ENCODE results near the gene C1orf74.

DNA sequence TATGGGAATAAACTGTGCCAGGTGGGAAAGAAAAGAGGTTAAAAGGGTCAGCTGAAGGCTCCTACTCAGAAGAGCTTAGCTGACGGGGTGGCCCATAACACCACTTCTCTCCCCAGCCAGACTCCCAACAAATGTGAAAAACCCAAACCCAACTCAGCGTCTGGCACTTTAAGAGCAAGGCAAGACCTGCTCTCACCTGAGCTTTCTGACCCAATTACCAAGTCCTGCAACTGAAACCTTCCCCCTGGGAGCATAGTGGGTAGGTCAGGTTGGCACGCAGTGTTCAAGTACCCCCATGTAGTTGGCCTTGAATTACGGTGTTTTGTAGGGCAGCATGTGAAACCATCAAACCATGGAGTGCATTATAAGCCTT lies 18.4 kb upstream of the C1orf74 start:
- TF ChIP-seq, protein P1, sequence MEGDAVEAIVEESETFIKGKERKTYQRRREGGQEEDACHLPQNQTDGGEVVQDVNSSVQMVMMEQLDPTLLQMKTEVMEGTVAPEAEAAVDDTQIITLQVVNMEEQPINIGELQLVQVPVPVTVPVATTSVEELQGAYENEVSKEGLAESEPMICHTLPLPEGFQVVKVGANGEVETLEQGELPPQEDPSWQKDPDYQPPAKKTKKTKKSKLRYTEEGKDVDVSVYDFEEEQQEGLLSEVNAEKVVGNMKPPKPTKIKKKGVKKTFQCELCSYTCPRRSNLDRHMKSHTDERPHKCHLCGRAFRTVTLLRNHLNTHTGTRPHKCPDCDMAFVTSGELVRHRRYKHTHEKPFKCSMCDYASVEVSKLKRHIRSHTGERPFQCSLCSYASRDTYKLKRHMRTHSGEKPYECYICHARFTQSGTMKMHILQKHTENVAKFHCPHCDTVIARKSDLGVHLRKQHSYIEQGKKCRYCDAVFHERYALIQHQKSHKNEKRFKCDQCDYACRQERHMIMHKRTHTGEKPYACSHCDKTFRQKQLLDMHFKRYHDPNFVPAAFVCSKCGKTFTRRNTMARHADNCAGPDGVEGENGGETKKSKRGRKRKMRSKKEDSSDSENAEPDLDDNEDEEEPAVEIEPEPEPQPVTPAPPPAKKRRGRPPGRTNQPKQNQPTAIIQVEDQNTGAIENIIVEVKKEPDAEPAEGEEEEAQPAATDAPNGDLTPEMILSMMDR (IDR thresholded peaks at IDR 0.05) = no peak
- TF ChIP-seq POLR2A (IDR thresholded peaks at IDR 0.05) = no peak
